C4-2B (cell line): ENCODE measurements around the gene XPR1.
"Not testable (repeated sequence)": the region's sequence is repeated elsewhere in the genome, so short reads cannot be mapped to it uniquely, and the experiment has no call there.

Source experiments
- H3K27ac ChIP-seq: fragments of 450-650 bp; 2 replicates; pipeline ENCODE4 v1.5.1; 2017
- CTCF ChIP-seq: fragments of 450-650 bp; conservative IDR thresholded peaks from 2 replicates; pipeline ENCODE4 v1.5.1; 2017; ENCODE audit warnings: mild to moderate bottlenecking
- ZFX ChIP-seq: fragments of 450-650 bp; IDR thresholded peaks from 2 replicates; pipeline ENCODE4 v1.6.1; 2017

XPR1 gene

GRCh38 chr1:180642781-180643180 is 11.0 kb downstream of the XPR1 start:
- H3K27ac ChIP-seq: no peak overlapping the region
- no peak for TF ChIP-seq ZFX
- no peak for TF ChIP-seq CTCF

GRCh38 chr1:180643693-180644092 is 11.9 kb downstream of the XPR1 start:
- no peak overlapping the region for H3K27ac ChIP-seq
- TF ChIP-seq CTCF: no peak
- no peak for TF ChIP-seq ZFX

- TF ChIP-seq ZFX (no peak), CTCF (no peak)
These were observed 12.8 kb downstream of the XPR1 start for GRCh38 chr1:180644526-180645192.

GRCh38 chr1:180645261-180645660 is 13.4 kb downstream of the XPR1 start:
- H3K27ac ChIP-seq: not testable (repeated sequence)

More at GRCh38 chr1:180644526-180645192, 12.8 kb downstream of the XPR1 start:
- no peak overlapping the region for H3K27ac ChIP-seq

- TF ChIP-seq CTCF: no peak
- TF ChIP-seq ZFX: no peak
- H3K27ac ChIP-seq: no peak overlapping the region
These were observed 14.3 kb downstream of the XPR1 start for GRCh38 chr1:180646093-180646492.

GRCh38 chr1:180646547-180646946 is 14.7 kb downstream of the XPR1 start:
- H3K27ac ChIP-seq: no peak overlapping the region
- no peak for TF ChIP-seq ZFX
- no peak for TF ChIP-seq CTCF

- no peak overlapping the region for H3K27ac ChIP-seq
These were observed 21.0 kb downstream of the XPR1 start for GRCh38 chr1:180652792-180653191.

More at GRCh38 chr1:180652792-180653191, 21.0 kb downstream of the XPR1 start:
- TF ChIP-seq ZFX (no peak), CTCF (no peak)
